Uterus (tissue), 2 donors: Measurements from ENCODE around the gene SPDYE5.

Experiments used
- POLR2A ChIP-seq, 2 donors: fragments of 450-650 bp; IDR thresholded peaks; one replicate each; pipeline ENCODE4 v1.6.1; 2016; ENCODE audit warnings: antibody characterized with exemption in 2 of 2, mild to moderate bottlenecking in 1 of 2, moderate library complexity in 1 of 2
- TF ChIP-seq, protein P1 (sequence below), 4 experiments: fragments of 200-600 bp in 2 of 4; fragments of 450-650 bp in 2 of 4; sonication (generic) in 2 of 4; IDR thresholded peaks; one replicate each; pipeline ENCODE4 v1.5.1; 2016 to 2019; ENCODE audit warnings: antibody characterized with exemption in 4 of 4, mild to moderate bottlenecking in 2 of 4, moderate library complexity in 1 of 4

DNA sequence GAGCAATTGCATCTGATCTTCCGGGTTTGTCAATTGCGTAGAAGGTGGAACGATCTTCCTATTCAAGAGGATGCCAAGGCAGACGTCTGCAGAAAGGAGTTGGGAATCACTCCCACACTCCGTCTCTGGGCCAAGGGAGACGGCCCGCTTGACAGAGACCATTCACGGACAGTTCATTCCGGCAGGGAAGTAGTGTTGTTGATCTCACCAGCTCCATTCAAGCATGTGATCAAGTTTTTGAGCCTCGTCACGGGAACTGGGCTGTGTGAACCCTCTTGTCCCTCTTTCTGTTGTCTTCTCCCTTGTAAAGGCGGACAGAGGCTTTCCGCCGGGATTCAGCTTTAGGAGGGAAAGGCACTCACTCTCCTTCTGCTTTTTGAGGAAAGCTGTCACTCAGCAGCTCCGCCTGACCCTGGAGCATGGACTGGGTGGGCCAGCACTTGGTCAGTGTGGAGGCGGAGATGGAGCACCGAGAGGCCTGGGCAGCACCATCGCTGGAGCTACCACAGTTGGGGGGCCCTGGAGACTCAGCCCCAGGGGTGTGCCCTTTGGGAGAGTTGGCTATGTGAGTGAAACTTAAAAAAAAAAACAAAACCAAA is 44.9 kb downstream of the SPDYE5 start:
- TF ChIP-seq, protein P1, sequence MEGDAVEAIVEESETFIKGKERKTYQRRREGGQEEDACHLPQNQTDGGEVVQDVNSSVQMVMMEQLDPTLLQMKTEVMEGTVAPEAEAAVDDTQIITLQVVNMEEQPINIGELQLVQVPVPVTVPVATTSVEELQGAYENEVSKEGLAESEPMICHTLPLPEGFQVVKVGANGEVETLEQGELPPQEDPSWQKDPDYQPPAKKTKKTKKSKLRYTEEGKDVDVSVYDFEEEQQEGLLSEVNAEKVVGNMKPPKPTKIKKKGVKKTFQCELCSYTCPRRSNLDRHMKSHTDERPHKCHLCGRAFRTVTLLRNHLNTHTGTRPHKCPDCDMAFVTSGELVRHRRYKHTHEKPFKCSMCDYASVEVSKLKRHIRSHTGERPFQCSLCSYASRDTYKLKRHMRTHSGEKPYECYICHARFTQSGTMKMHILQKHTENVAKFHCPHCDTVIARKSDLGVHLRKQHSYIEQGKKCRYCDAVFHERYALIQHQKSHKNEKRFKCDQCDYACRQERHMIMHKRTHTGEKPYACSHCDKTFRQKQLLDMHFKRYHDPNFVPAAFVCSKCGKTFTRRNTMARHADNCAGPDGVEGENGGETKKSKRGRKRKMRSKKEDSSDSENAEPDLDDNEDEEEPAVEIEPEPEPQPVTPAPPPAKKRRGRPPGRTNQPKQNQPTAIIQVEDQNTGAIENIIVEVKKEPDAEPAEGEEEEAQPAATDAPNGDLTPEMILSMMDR (IDR thresholded peaks at IDR 0.05), result no peak
- TF ChIP-seq POLR2A (IDR thresholded peaks at IDR 0.05), result no peak
